ENCODE results near the gene CTXN2. TPM values are rescaled to one million over a fixed set of nuclear protein-coding genes. Genes with fewer than 3 reads are reported as not detected.

CTXN2 gene
- polyA plus RNA-seq, 12 donors = not detected

DNA sequence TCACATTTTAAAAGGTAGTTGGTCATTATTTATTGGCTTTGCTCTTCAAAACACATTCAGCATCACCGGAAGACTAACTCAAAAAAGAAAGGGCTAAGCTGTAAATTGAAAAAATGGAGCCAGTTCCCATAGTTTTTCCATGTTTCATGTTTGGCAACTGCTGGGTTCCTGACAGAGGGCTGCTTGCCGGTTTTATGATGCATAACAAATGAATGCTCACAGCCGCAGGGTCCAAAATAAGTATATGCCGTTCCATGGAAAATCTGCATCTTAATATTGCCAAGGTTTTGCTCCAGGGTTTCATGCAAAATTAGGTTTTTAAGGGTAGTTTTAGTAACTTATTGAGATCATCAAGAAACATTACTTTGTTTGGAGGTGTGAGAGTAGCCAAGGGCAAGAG is 30.4 kb downstream of the CTXN2 start:
- DNase-seq = no peak

DNA sequence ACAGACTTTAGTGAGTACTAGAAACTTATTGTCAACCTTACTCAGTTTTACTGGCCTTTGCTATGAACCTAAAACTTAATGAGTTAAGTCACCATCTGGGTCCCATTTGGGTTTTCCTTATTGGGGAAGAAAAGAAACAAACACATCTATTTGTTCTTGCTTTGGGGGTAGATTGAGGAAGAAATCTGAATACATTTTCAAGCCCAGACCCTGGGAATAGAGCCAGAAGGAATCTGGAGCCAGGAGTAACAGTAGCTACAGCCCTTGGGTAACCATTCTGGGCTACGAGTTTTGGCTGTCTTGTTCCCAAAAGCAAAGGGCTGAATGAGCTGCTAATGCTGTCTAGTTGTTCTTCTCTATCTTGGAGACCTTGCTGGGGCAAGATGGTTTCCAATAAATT is 31.2 kb downstream of the CTXN2 start:
- DNase-seq = peak; percentile 10

DNA sequence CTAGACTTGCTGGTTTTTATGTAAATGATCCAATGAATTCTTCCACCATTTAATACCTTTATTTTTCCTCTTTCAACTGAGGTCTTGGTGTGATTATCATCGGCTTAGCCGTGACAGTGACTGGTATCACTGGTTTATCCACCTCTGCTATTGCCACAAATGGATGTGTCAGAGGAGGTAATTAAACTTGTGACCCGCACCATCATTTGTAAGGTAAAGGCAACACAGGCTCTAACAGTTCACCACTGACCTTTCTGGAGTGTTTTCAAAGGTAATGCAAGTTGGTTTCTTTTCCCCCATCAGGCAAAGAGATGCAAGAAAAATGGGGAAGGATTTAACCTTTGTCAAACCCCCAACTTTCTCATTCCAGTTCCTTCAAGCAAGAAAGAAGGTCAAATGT is 34.3 kb downstream of the CTXN2 start:
- no peak for DNase-seq

DNA sequence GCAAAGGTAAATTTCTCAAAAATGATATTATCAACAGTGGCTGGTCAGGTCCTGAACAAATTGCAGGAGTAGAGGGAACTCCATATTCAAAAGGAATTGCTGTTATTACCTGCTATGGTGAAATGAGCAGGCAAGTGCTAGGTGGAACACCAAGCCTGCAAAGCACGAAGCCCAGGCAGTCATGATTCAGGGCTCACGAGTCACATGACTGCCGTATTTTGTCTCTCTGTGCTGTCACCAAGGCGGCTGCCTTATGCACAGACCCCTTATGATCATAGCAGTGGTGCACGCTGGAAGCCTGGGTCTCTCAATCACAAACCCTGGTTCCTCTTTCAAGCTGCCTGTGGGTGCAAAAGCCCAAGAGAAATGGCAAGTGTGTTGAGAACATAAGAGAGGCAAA is 39.0 kb downstream of the CTXN2 start:
- DNase-seq = no peak

DNA sequence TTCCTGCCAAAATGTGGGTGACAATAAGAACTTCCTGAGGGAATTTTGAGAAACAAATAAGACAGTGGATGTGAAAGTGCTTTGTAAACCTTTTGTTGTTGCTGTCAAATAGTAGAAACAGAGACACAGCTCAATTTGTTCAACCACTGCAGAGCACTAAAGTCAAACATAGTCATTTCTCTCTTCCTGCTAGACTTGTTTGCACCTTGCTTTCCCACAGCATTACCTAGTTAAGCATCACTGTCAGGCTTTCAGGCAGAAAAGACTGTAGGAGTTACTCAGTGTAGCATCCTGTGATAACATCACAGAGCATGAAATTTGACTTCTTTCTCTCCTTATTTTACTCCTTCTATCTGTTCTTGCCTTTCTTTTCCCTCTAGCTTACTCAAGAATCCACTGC is 41.8 kb downstream of the CTXN2 start:
- no peak for DNase-seq

DNA sequence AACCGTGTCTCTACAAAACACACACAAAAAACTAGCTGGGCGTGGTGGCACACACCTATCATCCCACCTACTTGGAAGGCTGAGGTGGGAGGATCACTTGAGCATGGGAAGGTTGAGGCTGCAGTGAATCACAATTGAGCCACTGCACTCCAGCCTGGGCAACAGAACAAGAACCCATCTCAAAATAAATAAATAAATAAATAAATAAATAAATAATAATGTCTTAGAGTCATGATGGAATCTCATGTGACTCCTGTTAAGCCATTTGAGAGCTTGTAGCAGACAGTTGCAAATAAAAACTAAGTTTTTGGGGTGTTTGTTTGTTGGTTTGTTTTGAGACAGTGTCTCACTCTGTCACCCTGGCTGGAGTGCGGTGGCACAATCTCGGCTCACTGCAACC is 47.9 kb downstream of the CTXN2 start:
- DNase-seq = no peak

DNA sequence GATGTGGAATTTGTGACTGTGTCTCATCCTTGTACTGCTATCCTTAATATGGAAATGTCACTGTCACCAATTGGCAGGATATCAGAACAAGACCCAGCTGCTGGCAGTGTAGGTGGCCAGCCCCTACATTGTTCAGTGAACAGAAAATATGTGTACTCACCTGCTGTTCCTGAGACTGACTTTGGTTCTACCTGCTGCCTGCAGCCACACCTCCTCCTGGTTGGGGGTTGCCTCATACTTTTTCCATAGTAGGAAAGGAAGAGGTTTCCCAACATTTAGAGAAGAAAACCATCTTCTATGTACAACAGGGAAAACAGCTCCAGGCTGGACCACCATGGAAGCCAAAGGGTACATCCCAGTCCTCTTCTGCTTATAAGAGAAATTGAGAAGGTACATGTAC is 50.5 kb downstream of the CTXN2 start:
- DNase-seq = no peak

DNA sequence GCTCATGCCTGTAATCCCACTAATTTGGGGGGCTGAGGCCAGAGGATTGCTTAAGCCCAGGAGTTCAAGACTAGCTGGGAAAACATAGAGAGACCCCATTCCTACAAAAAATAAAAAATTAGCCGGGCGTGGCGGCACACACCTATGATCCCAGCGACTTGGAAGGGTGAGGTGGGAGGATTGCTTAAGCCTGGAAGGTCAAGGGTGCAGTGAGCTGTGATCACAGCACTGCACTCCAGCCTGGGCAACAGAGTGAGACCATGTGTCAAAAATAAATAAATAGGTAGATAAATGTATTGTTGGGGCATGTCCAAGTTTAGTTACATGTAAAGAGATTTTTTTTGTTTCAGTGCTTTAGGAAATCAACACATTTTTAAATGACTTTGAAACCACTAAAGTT is 51.1 kb downstream of the CTXN2 start:
- DNase-seq = no peak

DNA sequence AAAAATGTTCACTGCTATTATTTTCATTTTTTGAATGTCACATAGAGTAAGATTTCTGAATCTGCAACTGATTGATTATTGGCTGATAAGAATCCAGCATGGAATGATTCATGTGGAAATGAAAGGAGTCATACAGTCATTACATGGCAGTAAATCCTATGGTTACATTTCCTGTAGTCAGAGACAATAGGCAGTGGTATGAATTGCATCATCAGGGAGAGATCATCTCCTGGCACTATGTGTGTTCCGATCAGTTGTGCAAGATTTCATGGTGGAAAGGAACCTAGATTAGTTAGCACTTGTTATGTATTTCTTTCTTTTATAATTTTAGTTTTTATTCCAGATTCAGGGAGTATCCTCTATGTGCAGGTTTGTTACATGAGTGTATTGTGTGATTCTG is 53.5 kb downstream of the CTXN2 start:
- DNase-seq = no peak

DNA sequence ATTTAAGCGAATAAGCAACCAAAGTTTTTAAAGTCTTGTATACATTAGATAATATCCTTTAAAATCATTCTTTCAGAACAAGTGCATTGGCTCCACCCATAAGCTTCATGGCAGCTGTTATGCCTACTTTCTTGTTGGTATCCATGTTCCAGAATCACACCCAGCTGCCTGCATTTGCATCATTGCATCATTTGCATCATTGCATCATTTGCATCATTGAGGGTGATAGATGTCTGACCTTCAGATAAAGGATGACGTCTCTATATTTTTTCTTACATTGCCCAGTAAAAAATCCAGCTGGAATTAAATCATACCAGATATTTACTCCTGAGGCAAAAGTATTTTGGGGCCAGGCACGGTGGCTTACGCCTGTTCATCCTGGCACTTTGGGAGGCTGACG is 56.9 kb downstream of the CTXN2 start:
- no peak for DNase-seq

DNA sequence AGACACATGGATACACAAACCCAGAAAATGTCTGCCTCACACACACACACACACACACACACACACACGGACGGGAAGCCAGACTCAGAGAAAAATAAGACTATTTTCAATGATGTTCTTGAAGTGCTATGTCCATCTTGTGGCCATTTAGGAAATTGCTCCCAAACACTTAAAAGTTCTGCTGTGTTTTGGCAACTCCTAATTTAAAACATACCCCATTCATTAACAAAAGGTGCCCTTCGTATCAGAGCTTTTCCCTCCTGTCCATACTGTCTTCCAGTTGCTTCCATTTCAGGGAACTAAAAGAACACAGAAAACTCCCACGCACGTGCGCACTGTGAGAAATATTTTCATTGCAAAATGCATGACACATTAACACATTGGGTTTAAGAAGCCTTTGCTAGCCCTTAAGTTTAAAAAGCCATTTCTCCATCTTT is 59.2 kb downstream of the CTXN2 start:
- DNase-seq = peak; percentile 64

DNA sequence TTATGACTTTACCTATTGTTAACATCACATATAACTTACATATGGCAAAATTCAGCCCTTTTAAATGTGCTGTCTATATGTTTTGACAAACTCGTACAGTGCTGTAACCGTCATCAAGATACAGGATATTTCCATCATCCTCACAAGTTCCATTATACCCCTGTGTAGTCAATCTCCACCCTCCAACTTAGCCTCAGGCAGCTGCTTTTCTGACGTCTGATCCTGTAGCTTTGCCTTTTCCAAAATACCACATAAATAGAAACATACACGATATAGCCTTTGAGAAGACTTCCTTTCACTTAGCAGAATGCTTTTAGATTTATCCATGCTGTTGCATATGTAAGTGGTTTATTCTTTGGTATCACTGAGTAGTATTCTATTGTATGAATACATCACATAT is 61.7 kb downstream of the CTXN2 start:
- DNase-seq = no peak

Other genes starting within 250 kb of the CTXN2 start
- gene SLC24A5, start 70.7 kb upstream of the CTXN2 start, polyA plus RNA-seq (ENCODE audit: insufficient read length in 12 of 12) = 1 to 10 TPM in 2 of 12 donors, under 1 TPM in 3, not detected in 7; 0.08 to 3.1 (median 0.81) TPM
- gene MYEF2, start 13.4 kb upstream of the CTXN2 start, polyA plus RNA-seq (ENCODE audit: insufficient read length in 12 of 12) = 10 to 100 TPM in 10 of 12 donors, 1 to 10 TPM in 1, not detected in 1; 7.7 to 21.5 (median 14.7) TPM
- gene SLC12A1, start 14.6 kb downstream of the CTXN2 start, polyA plus RNA-seq (ENCODE audit: insufficient read length in 12 of 12) = 1 to 10 TPM in 1 of 12 donors, under 1 TPM in 9, not detected in 2; 0.05 to 1.9 (median 0.35) TPM
- 100 to 1,000 TPM in 7 of 12 donors, 10 to 100 TPM in 4, not detected in 1; 82.8 to 158 (median 110) TPM for gene DUT, start 139.8 kb downstream of the CTXN2 start, polyA plus RNA-seq (ENCODE audit: insufficient read length in 12 of 12)

Data from muscle of arm (tissue), 12 donors.